HEK293 (cell line): ENCODE data around the gene GMPR.

ENCODE experiments used
- CTCF ChIA-PET: fragments of 350-600 bp; formaldehyde crosslinking; extraction: SDS; loops from one replicate; lab custom pipeline; 2021; ENCODE audit warnings: antibody characterized with exemption; lab: Yijun Ruan, JAX
- POLR2A ChIA-PET: fragments of 300-600 bp; formaldehyde crosslinking; extraction: SDS; loops from one replicate; lab custom pipeline; 2020; ENCODE audit warnings: antibody characterized with exemption, inconsistent platforms; lab: Yijun Ruan, JAX
- H3K27ac ChIP-seq: fragments of 200-500 bp; sonication (Bioruptor generic); 2 replicates; pipeline ENCODE4 v1.5.1; 2014; ENCODE audit warnings: low read depth, low read length, control low read depth, inconsistent platforms; ENCODE audit errors: extremely low read depth
- H3K36me3 ChIP-seq, 2 experiments: fragments of 200-500 bp in 1 of 2; sonication (Bioruptor generic) in 1 of 2; 1 replicate in 1 of 2; 2 replicates in 1 of 2; pipeline ENCODE4 v1.5.1; 2014 to 2017; ENCODE audit warnings: inconsistent platforms in 2 of 2, low read length in 2 of 2; ENCODE audit not compliant: control insufficient read depth in 2 of 2, insufficient read depth in 1 of 2
- H3K4me1 ChIP-seq: fragments of 200-500 bp; sonication (Bioruptor generic); 2 replicates; pipeline ENCODE4 v1.5.1; 2014; ENCODE audit warnings: mild to moderate bottlenecking, low read length, inconsistent platforms; ENCODE audit not compliant: control insufficient read depth, insufficient read depth
- H3K4me3 ChIP-seq: 2 replicates; pipeline ENCODE4 v1.5.1; 2011; ENCODE audit warnings: low read depth, mild to moderate bottlenecking, control low read depth, low read length, moderate library complexity
- H3K9me3 ChIP-seq: fragments of 200-500 bp; sonication (Bioruptor generic); 2 replicates; pipeline ENCODE4 v1.5.1; 2014; ENCODE audit warnings: low read depth, low read length, inconsistent platforms; ENCODE audit not compliant: control insufficient read depth, insufficient read depth
- HOXA7 ChIP-seq: sonication (generic); formaldehyde crosslinking; IDR thresholded peaks from 2 replicates; pipeline ENCODE4 v1.8.1; 2022; ENCODE audit warnings: missing genetic modification reagents, borderline replicate concordance
- MEIS1 ChIP-seq: sonication (generic); formaldehyde crosslinking; IDR thresholded peaks from 2 replicates; pipeline ENCODE4 v1.8.1; 2022; ENCODE audit warnings: missing genetic modification reagents, mild to moderate bottlenecking, borderline replicate concordance
- PRDM4 ChIP-seq: fragments of 450-650 bp; formaldehyde crosslinking; IDR thresholded peaks from 2 replicates; pipeline ENCODE4 v1.5.1; 2017; ENCODE audit warnings: missing biosample characterization, missing genetic modification characterization
- REPIN1 ChIP-seq: fragments of 450-650 bp; formaldehyde crosslinking; IDR thresholded peaks from 2 replicates; pipeline ENCODE4 v1.5.1; 2017; ENCODE audit warnings: missing biosample characterization, missing genetic modification characterization, low read depth
- SP7 ChIP-seq: fragments of 450-650 bp; formaldehyde crosslinking; IDR thresholded peaks from 2 replicates; pipeline ENCODE4 v1.5.1; 2016; ENCODE audit warnings: missing biosample characterization, missing genetic modification characterization
- TSHZ1 ChIP-seq: fragments of 450-650 bp; formaldehyde crosslinking; IDR thresholded peaks from 2 replicates; pipeline ENCODE4 v1.5.1; 2016; ENCODE audit warnings: missing biosample characterization, missing genetic modification characterization, borderline replicate concordance
- ZBTB10 ChIP-seq: fragments of 450-650 bp; formaldehyde crosslinking; IDR thresholded peaks from 2 replicates; pipeline ENCODE4 v1.5.1; 2016; ENCODE audit warnings: missing biosample characterization, missing genetic modification characterization
- ZEB2 ChIP-seq: fragments of 450-650 bp; formaldehyde crosslinking; IDR thresholded peaks from 2 replicates; pipeline ENCODE4 v1.5.1; 2016; ENCODE audit warnings: missing biosample characterization, missing genetic modification characterization
- ZFHX2 ChIP-seq: fragments of 450-650 bp; formaldehyde crosslinking; conservative IDR thresholded peaks from 2 replicates; pipeline ENCODE4 v1.5.1; 2016; ENCODE audit warnings: missing biosample characterization, missing genetic modification characterization
- ZNF114 ChIP-seq: fragments of 450-650 bp; formaldehyde crosslinking; IDR thresholded peaks from 2 replicates; pipeline ENCODE4 v1.5.0; 2017; ENCODE audit warnings: missing biosample characterization, missing genetic modification characterization
- ZNF16 ChIP-seq: fragments of 450-650 bp; formaldehyde crosslinking; IDR thresholded peaks from 2 replicates; pipeline ENCODE4 v1.5.1; 2016; ENCODE audit warnings: low read depth, missing biosample characterization, missing genetic modification characterization
- ZNF239 ChIP-seq: fragments of 450-650 bp; formaldehyde crosslinking; IDR thresholded peaks from 2 replicates; pipeline ENCODE4 v1.5.1; 2016; ENCODE audit warnings: missing biosample characterization, missing genetic modification characterization
- ZNF335 ChIP-seq: fragments of 450-650 bp; formaldehyde crosslinking; conservative IDR thresholded peaks from 2 replicates; pipeline ENCODE4 v1.5.1; 2016; ENCODE audit warnings: missing biosample characterization, missing genetic modification characterization
- ZNF416 ChIP-seq: fragments of 450-650 bp; formaldehyde crosslinking; IDR thresholded peaks from 2 replicates; pipeline ENCODE4 v1.5.1; 2016; ENCODE audit warnings: missing biosample characterization, missing genetic modification characterization
- ZNF48 ChIP-seq: fragments of 450-650 bp; formaldehyde crosslinking; IDR thresholded peaks from 2 replicates; pipeline ENCODE4 v1.5.1; 2016; ENCODE audit warnings: missing biosample characterization, missing genetic modification characterization
- ZNF558 ChIP-seq: fragments of 450-650 bp; formaldehyde crosslinking; IDR thresholded peaks from 2 replicates; pipeline ENCODE4 v1.5.1; 2016; ENCODE audit warnings: missing biosample characterization, missing genetic modification characterization
- ZNF585B ChIP-seq: fragments of 450-650 bp; formaldehyde crosslinking; IDR thresholded peaks from 2 replicates; pipeline ENCODE4 v1.5.1; 2016; ENCODE audit warnings: missing biosample characterization, missing genetic modification characterization
- ZNF830 ChIP-seq: fragments of 450-650 bp; IDR thresholded peaks from 2 replicates; pipeline ENCODE4 v1.5.0; 2018; ENCODE audit warnings: missing biosample characterization, missing genetic modification characterization, low read depth, mild to moderate bottlenecking, moderate library complexity
- ZSCAN5A ChIP-seq: fragments of 450-650 bp; formaldehyde crosslinking; IDR thresholded peaks from 2 replicates; pipeline ENCODE4 v1.5.1; 2016; ENCODE audit warnings: missing biosample characterization, missing genetic modification characterization

GMPR gene

GRCh38 chr6:16316741-16317251 is 78.4 kb downstream of the GMPR start (continued):
- TF ChIP-seq PRDM4 (tag by site-specific recombination) = no peak
- TF ChIP-seq ZEB2 (tag by site-specific recombination) = peak; percentile 53; the same call in 1 of the 2 replicates
- TF ChIP-seq ZNF830 (tag by site-specific recombination) = no peak
- no peak for TF ChIP-seq ZBTB10 (tag by site-specific recombination)
- TF ChIP-seq ZNF16 = no peak
- no peak for TF ChIP-seq ZSCAN5A (tag by site-specific recombination)
- peak; percentile 59; the same call in 1 of the 2 replicates for TF ChIP-seq ZNF335
- no peak for TF ChIP-seq ZNF114 (tag by site-specific recombination)
- TF ChIP-seq REPIN1 (tag by site-specific recombination) = no peak
- TF ChIP-seq TSHZ1 = no peak
- no peak for TF ChIP-seq HOXA7 (CRISPR knock-in tag)
- TF ChIP-seq ZNF48 (tag by site-specific recombination) = no peak
- TF ChIP-seq ZNF558 (tag by site-specific recombination) = 0 out of 2 replicates have a peak, but pooled peaks have one; percentile 18
- TF ChIP-seq ZFHX2 (tag by site-specific recombination) = no peak

GRCh38 chr6:16318538-16318937 is 80.2 kb downstream of the GMPR start:
- Histone ChIP-seq H3K27ac (no peak overlapping the region), H3K4me1 (peaks cover 11% of the 10 kb centered on the region)

More at GRCh38 chr6:16318538-16318937, 80.2 kb downstream of the GMPR start:
- Histone ChIP-seq H3K9me3 (no peaks in the 10 kb centered on the region), H3K36me3 (no peaks in the 10 kb centered on the region)
- CTCF ChIA-PET = interaction anchor here (0.6 to 8.5 kb wide), 10 partner anchors 10 to 656 kb away, joined by 3 to 86 read pairs (median 4); partner anchors contain the start of gene DTNBP1
- POLR2A ChIA-PET = no interaction called here
- TF ChIP-seq ZNF416 (tag by site-specific recombination) (no peak), ZNF239 (tag by site-specific recombination) (no peak), TSHZ1 (no peak), ZNF585B (tag by site-specific recombination) (no peak), SP7 (tag by site-specific recombination) (no peak), MEIS1 (CRISPR knock-in tag) (no peak)
- TF ChIP-seq, all 188 proteins: peak for 0
- H3K4me3 ChIP-seq = no peak overlapping the region
